Tibial artery (tissue), 4 donors: ENCODE results near the gene RBMS3.
"Not testable (repeated sequence)": the region's sequence is repeated elsewhere in the genome, so short reads cannot be mapped to it uniquely, and the experiment has no call there.

Experiments
- DNase-seq, 2 donors: peaks; one replicate each; pipeline ENCODE4 v3.0.0-alpha.2; 2019
- H3K27ac ChIP-seq, 2 donors: fragments of 200-600 bp; sonication (generic) in 1 of 2; 1 replicate in 1 of 2; 2 replicates in 1 of 2; pipeline ENCODE4 v1.5.1; 2018 to 2019; ENCODE audit warnings: mild to moderate bottlenecking in 1 of 2
- H3K27me3 ChIP-seq, 2 donors: fragments of 200-600 bp; sonication (generic) in 1 of 2; one replicate each; pipeline versions ENCODE4 v1.5.1 to v1.6.0; 2016 to 2019
- H3K36me3 ChIP-seq, 3 donors: fragments of 200-600 bp; sonication (generic) in 2 of 3; one replicate each; pipeline ENCODE4 v1.5.1; 2016 to 2019; ENCODE audit warnings: mild to moderate bottlenecking in 2 of 3
- H3K4me1 ChIP-seq, 4 donors: fragments of 200-600 bp; sonication (generic) in 2 of 4; 1 replicate in 3 of 4; 2 replicates in 1 of 4; pipeline ENCODE4 v1.5.1; 2016 to 2019
- H3K4me3 ChIP-seq, 2 donors: fragments of 200-600 bp; sonication (generic) in 1 of 2; 1 replicate in 1 of 2; 2 replicates in 1 of 2; pipeline ENCODE4 v1.5.1; 2018 to 2019; ENCODE audit warnings: mild to moderate bottlenecking in 2 of 2
- H3K9me3 ChIP-seq, 3 donors: fragments of 200-600 bp; sonication (generic) in 1 of 3; one replicate each; pipeline ENCODE4 v1.5.1; 2016 to 2019
- CTCF ChIP-seq, 2 experiments: fragments of 200-600 bp in 1 of 2; fragments of 450-650 bp in 1 of 2; IDR thresholded peaks; one replicate each; pipeline ENCODE4 v1.5.1; 2017 to 2019; ENCODE audit warnings: antibody characterized with exemption in 2 of 2, mild to moderate bottlenecking in 1 of 2, moderate library complexity in 1 of 2
- intact Hi-C: fragments of 100-400 bp; cut with DNase I; formaldehyde crosslinking; loops from one replicate; pipeline ENCODE4 v1.15.0; 2023; ENCODE audit warnings: low total_unique reads

RBMS3 gene

GRCh38 chr3:29463304-29463703, 182.4 kb downstream of the RBMS3 start:
- intact Hi-C loops: no loop called here
- no peak overlapping the region for H3K27ac ChIP-seq
- H3K9me3 ChIP-seq: no peaks in the 10 kb centered on the region
- DNase-seq: no peak
- no peak for TF ChIP-seq CTCF (IDR thresholded peaks at IDR 0.05)
- H3K36me3 ChIP-seq: no peaks in the 10 kb centered on the region
- peaks cover 0 to 19% (median 5%) of the 10 kb centered on the region in 4 donors for H3K4me1 ChIP-seq
- H3K27me3 ChIP-seq: no peaks in the 10 kb centered on the region
- no peak overlapping the region for H3K4me3 ChIP-seq

- TF ChIP-seq CTCF (IDR thresholded peaks at IDR 0.05): no peak
- Histone ChIP-seq H3K27me3 (no peaks in the 10 kb centered on the region), H3K27ac (no peak overlapping the region), H3K4me1 (peaks cover 0 to 27% (median 5%) of the 10 kb centered on the region in 4 donors), H3K4me3 (no peak overlapping the region), H3K9me3 (no peaks in the 10 kb centered on the region), H3K36me3 (no peaks in the 10 kb centered on the region)
- intact Hi-C loops: no loop called here
- no peak for DNase-seq
Observed at GRCh38 chr3:29465836-29466235, 185.0 kb downstream of the RBMS3 start.

- no peaks in the 10 kb centered on the region for H3K9me3 ChIP-seq
- no peaks in the 10 kb centered on the region for H3K36me3 ChIP-seq
- peaks cover 0 to 27% (median 5%) of the 10 kb centered on the region in 4 donors for H3K4me1 ChIP-seq
- DNase-seq: no peak
- H3K27me3 ChIP-seq: no peaks in the 10 kb centered on the region
- intact Hi-C loops: no loop called here
- H3K27ac ChIP-seq: no peak overlapping the region
- no peak overlapping the region for H3K4me3 ChIP-seq
- no peak for TF ChIP-seq CTCF (IDR thresholded peaks at IDR 0.05)
Observed at GRCh38 chr3:29466442-29466841, 185.6 kb downstream of the RBMS3 start.

GRCh38 chr3:29468187-29468586, 187.3 kb downstream of the RBMS3 start:
- Histone ChIP-seq H3K27ac (no peak overlapping the region), H3K36me3 (no peaks in the 10 kb centered on the region), H3K9me3 (no peaks in the 10 kb centered on the region), H3K4me3 (no peak overlapping the region), H3K4me1 (peaks cover 0 to 27% (median 5%) of the 10 kb centered on the region in 4 donors), H3K27me3 (no peaks in the 10 kb centered on the region)
- TF ChIP-seq CTCF (IDR thresholded peaks at IDR 0.05): no peak
- intact Hi-C loops: no loop called here
- no peak for DNase-seq

- H3K4me3 ChIP-seq, intact Hi-C loops, H3K36me3 ChIP-seq, H3K27me3 ChIP-seq, H3K27ac ChIP-seq, H3K9me3 ChIP-seq, DNase-seq: not testable (repeated sequence)
- peaks cover 0 to 21% (median 1%) of the 10 kb centered on the region in 4 donors for H3K4me1 ChIP-seq
Observed at GRCh38 chr3:29473481-29474170, 192.8 kb downstream of the RBMS3 start.

GRCh38 chr3:29475305-29475840, 194.5 kb downstream of the RBMS3 start:
- H3K9me3 ChIP-seq: no peaks in the 10 kb centered on the region
- H3K36me3 ChIP-seq: no peaks in the 10 kb centered on the region
- no peak for TF ChIP-seq CTCF (IDR thresholded peaks at IDR 0.05)
- H3K4me3 ChIP-seq: no peak overlapping the region
- no peak overlapping the region for H3K27ac ChIP-seq
- DNase-seq: no peak
- peaks cover 0 to 19% (median 1%) of the 10 kb centered on the region in 4 donors for H3K4me1 ChIP-seq
- intact Hi-C loops: no loop called here
- H3K27me3 ChIP-seq: no peaks in the 10 kb centered on the region
